ENCODE data around the gene PAPSS2.

Gene PAPSS2

GRCh38 chr10:87668324-87669074 is 8.8 kb downstream of the PAPSS2 start:
- DNase-seq (ENCODE audit: insufficient read length, low spot score), result no peak
- FAIRE-seq, result no peak

- DNase-seq (ENCODE audit: insufficient read length, low spot score), result no peak
- FAIRE-seq, result no peak
Measured at GRCh38 chr10:87669752-87670151, 10.1 kb downstream of the PAPSS2 start.

- no peak for DNase-seq (ENCODE audit: insufficient read length, low spot score)
- no peak for FAIRE-seq
Measured at GRCh38 chr10:87670586-87670985, 10.9 kb downstream of the PAPSS2 start.

- DNase-seq (ENCODE audit: insufficient read length, low spot score) (no peak), FAIRE-seq (no peak)
Measured at GRCh38 chr10:87671139-87671815, 11.6 kb downstream of the PAPSS2 start.

- FAIRE-seq, result no peak
Measured at GRCh38 chr10:87672551-87672950, 12.9 kb downstream of the PAPSS2 start.

GRCh38 chr10:87674943-87675342 is 15.3 kb downstream of the PAPSS2 start:
- FAIRE-seq, result no peak
- DNase-seq (ENCODE audit: insufficient read length, low spot score), result no peak

More at GRCh38 chr10:87672551-87672950, 12.9 kb downstream of the PAPSS2 start:
- no peak for DNase-seq (ENCODE audit: insufficient read length, low spot score)

GRCh38 chr10:87675396-87676376 is 16.0 kb downstream of the PAPSS2 start:
- DNase-seq (ENCODE audit: insufficient read length, low spot score) (no peak), FAIRE-seq (no peak)

GRCh38 chr10:87677595-87677994 is 17.9 kb downstream of the PAPSS2 start:
- no peak for DNase-seq (ENCODE audit: insufficient read length, low spot score)
- no peak for FAIRE-seq

GRCh38 chr10:87678302-87678701 is 18.6 kb downstream of the PAPSS2 start:
- FAIRE-seq (no peak), DNase-seq (ENCODE audit: insufficient read length, low spot score) (no peak)

GRCh38 chr10:87683356-87683755 is 23.7 kb downstream of the PAPSS2 start:
- no peak for DNase-seq (ENCODE audit: insufficient read length, low spot score)
- no peak for FAIRE-seq

GRCh38 chr10:87684001-87684638 is 24.4 kb downstream of the PAPSS2 start:
- DNase-seq (ENCODE audit: insufficient read length, low spot score) (no peak), FAIRE-seq (no peak)

GRCh38 chr10:87685832-87686574 is 26.3 kb downstream of the PAPSS2 start:
- DNase-seq (ENCODE audit: insufficient read length, low spot score), result no peak
- FAIRE-seq, result no peak

GRCh38 chr10:87691506-87692070 is 31.9 kb downstream of the PAPSS2 start:
- no peak for FAIRE-seq
- DNase-seq (ENCODE audit: insufficient read length, low spot score), result no peak

- no peak for FAIRE-seq
- no peak for DNase-seq (ENCODE audit: insufficient read length, low spot score)
Measured at GRCh38 chr10:87692956-87693484, 33.3 kb downstream of the PAPSS2 start.

- no peak for DNase-seq (ENCODE audit: insufficient read length, low spot score)
- FAIRE-seq, result no peak
Measured at GRCh38 chr10:87694011-87694794, 34.5 kb downstream of the PAPSS2 start.

- DNase-seq (ENCODE audit: insufficient read length, low spot score), result no peak
- FAIRE-seq, result no peak
Measured at GRCh38 chr10:87695074-87695473, 35.4 kb downstream of the PAPSS2 start.

- FAIRE-seq (no peak), DNase-seq (ENCODE audit: insufficient read length, low spot score) (no peak)
Measured at GRCh38 chr10:87696922-87697745, 37.5 kb downstream of the PAPSS2 start.
